ENCODE data around the gene PTAFR.

GRCh38 chr1:28130901-28131300 lies 45.6 kb downstream of the PTAFR start:
- TF ChIP-seq, protein P1, sequence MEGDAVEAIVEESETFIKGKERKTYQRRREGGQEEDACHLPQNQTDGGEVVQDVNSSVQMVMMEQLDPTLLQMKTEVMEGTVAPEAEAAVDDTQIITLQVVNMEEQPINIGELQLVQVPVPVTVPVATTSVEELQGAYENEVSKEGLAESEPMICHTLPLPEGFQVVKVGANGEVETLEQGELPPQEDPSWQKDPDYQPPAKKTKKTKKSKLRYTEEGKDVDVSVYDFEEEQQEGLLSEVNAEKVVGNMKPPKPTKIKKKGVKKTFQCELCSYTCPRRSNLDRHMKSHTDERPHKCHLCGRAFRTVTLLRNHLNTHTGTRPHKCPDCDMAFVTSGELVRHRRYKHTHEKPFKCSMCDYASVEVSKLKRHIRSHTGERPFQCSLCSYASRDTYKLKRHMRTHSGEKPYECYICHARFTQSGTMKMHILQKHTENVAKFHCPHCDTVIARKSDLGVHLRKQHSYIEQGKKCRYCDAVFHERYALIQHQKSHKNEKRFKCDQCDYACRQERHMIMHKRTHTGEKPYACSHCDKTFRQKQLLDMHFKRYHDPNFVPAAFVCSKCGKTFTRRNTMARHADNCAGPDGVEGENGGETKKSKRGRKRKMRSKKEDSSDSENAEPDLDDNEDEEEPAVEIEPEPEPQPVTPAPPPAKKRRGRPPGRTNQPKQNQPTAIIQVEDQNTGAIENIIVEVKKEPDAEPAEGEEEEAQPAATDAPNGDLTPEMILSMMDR (IDR thresholded peaks at IDR 0.05; ENCODE audit: insufficient read depth, low read length, poor library complexity, severe bottlenecking) = no peak
- TF ChIP-seq EZH2phosphoT487 (conservative IDR thresholded peaks at IDR 0.05; ENCODE audit: low read length) = no peak
